BE2C (cell line): ENCODE data around the gene PTPRG.

Experiments
- DNase-seq: peaks from one replicate; pipeline ENCODE4 v3.0.0-alpha.2; 2020
- H3K27me3 ChIP-seq: fragments of 250-450 bp; sonication (Bioruptor Pico); 2 replicates; pipeline ENCODE4 v1.5.1; 2020; ENCODE audit warnings: mild to moderate bottlenecking
- H3K36me3 ChIP-seq: fragments of 250-450 bp; sonication (Bioruptor Pico); 2 replicates; pipeline ENCODE4 v1.5.1; 2020; ENCODE audit warnings: mild to moderate bottlenecking
- H3K4me1 ChIP-seq: fragments of 250-450 bp; sonication (Bioruptor Pico); 2 replicates; pipeline ENCODE4 v1.5.1; 2020
- H3K4me3 ChIP-seq: 2 replicates; pipeline ENCODE4 v1.5.1; 2011; ENCODE audit warnings: low read depth, low read length
- H3K9me3 ChIP-seq: fragments of 250-450 bp; sonication (Bioruptor Pico); 2 replicates; pipeline ENCODE4 v1.5.1; 2020
- TF ChIP-seq, protein P1 (sequence below): IDR thresholded peaks from 2 replicates; pipeline ENCODE4 v1.5.1; 2012; ENCODE audit warnings: mild to moderate bottlenecking, low read depth, low read length

The PTPRG gene

DNA sequence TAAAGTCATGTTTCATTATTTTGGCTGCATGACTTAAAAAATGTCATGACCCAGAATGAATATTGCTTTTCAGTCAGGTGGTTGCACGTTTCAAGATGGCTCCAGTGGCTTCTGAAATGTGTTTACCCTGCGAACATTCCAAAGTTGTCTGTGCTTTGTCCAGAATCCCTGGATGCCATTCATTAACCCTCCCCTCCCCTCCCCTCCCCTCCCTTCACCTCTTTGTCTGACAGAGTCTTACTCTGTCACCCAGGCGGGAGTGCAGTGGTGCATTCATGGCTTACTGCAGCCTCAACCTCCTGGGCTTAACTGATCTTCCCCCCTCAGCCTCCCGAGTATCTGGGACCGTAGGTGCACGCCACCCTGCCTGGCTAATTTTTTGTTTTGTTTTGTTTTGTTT is 308.0 kb downstream of the PTPRG start:
- Histone ChIP-seq H3K36me3 (no peaks in the 10 kb centered on the region), H3K4me1 (no peaks in the 10 kb centered on the region), H3K4me3 (no peak overlapping the region), H3K9me3 (no peaks in the 10 kb centered on the region), H3K27me3 (no peaks in the 10 kb centered on the region)
- DNase-seq, result no peak
- TF ChIP-seq, protein P1, sequence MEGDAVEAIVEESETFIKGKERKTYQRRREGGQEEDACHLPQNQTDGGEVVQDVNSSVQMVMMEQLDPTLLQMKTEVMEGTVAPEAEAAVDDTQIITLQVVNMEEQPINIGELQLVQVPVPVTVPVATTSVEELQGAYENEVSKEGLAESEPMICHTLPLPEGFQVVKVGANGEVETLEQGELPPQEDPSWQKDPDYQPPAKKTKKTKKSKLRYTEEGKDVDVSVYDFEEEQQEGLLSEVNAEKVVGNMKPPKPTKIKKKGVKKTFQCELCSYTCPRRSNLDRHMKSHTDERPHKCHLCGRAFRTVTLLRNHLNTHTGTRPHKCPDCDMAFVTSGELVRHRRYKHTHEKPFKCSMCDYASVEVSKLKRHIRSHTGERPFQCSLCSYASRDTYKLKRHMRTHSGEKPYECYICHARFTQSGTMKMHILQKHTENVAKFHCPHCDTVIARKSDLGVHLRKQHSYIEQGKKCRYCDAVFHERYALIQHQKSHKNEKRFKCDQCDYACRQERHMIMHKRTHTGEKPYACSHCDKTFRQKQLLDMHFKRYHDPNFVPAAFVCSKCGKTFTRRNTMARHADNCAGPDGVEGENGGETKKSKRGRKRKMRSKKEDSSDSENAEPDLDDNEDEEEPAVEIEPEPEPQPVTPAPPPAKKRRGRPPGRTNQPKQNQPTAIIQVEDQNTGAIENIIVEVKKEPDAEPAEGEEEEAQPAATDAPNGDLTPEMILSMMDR, result no peak

- no peak overlapping the region for H3K4me3 ChIP-seq
- no peaks in the 10 kb centered on the region for H3K36me3 ChIP-seq
- H3K4me1 ChIP-seq, result no peaks in the 10 kb centered on the region
- H3K27me3 ChIP-seq, result no peaks in the 10 kb centered on the region
- no peak for DNase-seq
- no peaks in the 10 kb centered on the region for H3K9me3 ChIP-seq
- TF ChIP-seq, protein P1, result no peak
These were observed 310.3 kb downstream of the PTPRG start for GRCh38 chr3:61871644-61872043.

- Histone ChIP-seq H3K36me3 (no peaks in the 10 kb centered on the region), H3K4me3 (no peak overlapping the region), H3K27me3 (no peaks in the 10 kb centered on the region), H3K9me3 (no peaks in the 10 kb centered on the region), H3K4me1 (no peaks in the 10 kb centered on the region)
- DNase-seq, result no peak
- TF ChIP-seq, protein P1, result no peak
These were observed 310.8 kb downstream of the PTPRG start for GRCh38 chr3:61872077-61872706.

DNA sequence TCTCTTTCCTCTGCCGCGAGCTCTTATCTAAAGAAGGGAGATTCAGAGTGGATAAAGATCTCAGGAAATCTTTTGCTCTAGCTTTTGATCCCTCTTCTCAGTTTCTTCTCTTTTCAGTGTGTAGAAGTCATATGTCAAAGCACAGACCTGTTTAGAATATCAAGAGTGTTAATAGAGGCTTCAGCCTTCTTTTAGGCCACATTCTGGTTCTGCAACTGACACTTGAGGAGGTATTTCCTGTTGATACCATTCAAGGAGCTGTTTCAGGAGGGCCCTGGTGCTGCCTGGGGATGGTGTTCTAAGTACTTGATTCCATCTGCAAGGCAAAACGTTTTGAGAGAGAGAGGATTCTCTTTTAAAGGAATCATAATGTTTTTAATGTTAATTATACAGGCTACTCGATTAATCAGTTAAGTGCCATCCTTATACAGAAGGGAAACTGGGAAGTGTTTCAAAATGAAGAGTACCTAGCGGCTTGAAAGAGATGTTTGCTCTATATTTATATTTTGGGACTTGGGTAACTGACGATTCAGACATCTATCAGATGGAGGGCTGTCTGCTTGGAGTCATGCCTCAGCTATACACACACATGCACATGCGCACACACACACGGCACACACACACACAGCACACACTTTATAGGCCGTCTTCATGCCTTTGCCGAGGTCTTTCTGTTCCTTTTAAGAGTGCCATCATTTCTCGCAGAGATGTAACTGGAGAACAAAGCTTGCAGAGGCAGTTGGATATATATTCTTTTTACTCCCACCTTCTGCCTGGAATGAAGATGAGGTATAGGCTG is 313.9 kb downstream of the PTPRG start:
- Histone ChIP-seq H3K4me1 (no peaks in the 10 kb centered on the region), H3K4me3 (no peak overlapping the region)
- DNase-seq, result no peak

DNA sequence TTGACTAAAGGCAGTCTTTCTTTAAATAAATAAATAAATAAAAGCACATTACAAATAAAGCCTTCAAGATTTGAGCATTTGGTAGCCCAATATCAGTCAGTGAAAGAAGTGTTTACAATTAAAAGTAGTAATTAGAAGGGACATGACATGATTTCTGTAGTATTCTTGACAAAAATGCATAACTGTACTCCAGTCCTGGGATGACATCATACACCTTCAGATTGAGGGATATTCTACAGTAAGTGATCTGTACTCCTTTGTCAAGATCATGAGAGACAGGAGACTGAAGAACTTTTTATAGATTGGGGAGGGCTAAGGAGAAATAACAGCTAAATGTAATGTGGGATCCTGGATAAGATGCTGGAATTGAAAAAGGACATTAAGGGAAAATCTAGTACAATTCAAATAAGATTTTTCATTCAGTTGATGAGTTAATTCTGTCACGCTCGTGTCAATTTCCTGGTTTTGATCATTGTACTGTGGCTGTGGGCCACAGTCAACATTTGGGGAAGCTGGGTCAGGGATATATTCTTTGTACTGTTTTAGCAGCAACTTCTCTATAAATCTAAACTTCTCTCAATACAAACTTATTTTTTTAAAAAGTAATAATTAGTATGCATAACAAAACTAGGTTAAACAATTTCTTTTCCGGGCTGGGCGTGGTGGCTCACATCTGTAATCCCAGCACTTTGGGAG is 314.8 kb downstream of the PTPRG start:
- Histone ChIP-seq H3K27me3 (no peaks in the 10 kb centered on the region), H3K4me1 (no peaks in the 10 kb centered on the region), H3K9me3 (no peaks in the 10 kb centered on the region), H3K36me3 (no peaks in the 10 kb centered on the region), H3K4me3 (no peak overlapping the region)
- TF ChIP-seq, protein P1, result no peak
- no peak for DNase-seq

More for the DNA sequence above, 313.9 kb downstream of the PTPRG start:
- no peaks in the 10 kb centered on the region for H3K9me3 ChIP-seq
- TF ChIP-seq, protein P1, result no peak
- H3K36me3 ChIP-seq, result no peaks in the 10 kb centered on the region
- H3K27me3 ChIP-seq, result no peaks in the 10 kb centered on the region
